NCI-H2196 (cell line): Measurements from ENCODE around the gene FOXO3.

ENCODE experiments used
- DNase-seq: peaks from one replicate; lab custom pipeline; 2025; ENCODE audit not compliant: unreplicated experiment; lab: John Stamatoyannopoulos, UW

Gene FOXO3

DNA sequence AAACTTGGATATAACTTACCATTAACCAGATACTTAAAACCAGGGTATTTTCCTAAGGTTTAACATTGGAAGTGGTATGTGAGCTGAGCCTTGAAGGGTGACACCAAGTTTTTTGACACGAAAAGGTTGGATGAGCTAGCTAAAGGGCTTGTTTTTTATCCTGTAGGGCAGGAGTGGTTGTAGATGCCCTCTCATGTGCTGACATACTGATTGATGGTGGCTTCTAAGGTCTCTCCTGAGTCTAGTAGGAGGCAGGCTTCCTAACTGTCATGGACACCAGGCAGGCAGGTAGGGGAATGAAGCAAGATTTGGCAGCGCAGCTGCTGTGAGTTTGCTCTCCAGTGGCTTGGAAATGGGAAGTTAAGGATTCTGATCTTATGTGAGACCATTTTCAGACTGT is 66.1 kb downstream of the FOXO3 start:
- no peak for DNase-seq

DNA sequence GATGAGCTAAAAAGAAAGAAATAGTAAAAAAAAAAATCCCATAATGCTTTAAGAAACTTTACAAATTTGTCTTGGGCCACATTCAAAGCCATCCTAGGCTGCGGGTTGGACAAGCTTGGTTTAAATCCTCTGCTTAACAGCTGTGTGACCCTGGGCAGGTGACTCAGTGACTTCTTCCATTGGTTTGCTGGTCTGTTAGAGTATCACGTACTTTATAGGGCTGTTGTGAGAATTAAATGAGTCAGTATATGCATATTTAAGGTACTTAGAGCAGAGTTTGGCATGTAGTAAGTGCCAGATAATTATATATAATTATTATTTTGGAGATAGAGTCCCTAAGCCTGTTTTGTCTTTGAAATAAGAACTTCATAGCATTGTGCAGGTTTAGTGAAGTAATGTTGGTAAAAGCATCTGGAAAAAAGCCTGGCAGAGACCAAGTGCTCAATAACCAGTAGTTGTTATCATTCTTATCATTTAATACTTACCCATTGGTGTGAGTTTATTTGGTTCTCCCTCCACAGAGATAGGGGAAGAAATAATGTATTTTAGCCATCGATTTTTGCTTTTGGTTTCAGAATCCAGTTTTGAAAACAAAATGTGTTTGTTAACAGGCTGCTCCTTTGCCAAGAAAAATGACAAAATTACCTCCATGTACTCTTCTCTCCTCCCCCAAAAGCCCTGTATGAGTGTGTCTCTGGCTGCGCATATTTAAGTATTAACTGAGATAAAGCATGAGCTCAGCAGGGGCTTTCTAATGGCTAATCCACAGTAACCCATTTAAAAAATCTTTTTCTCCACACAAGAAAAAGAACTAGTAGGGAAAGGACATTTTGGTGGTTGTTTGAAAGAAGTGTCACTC is 67.2 kb downstream of the FOXO3 start:
- no peak for DNase-seq

DNA sequence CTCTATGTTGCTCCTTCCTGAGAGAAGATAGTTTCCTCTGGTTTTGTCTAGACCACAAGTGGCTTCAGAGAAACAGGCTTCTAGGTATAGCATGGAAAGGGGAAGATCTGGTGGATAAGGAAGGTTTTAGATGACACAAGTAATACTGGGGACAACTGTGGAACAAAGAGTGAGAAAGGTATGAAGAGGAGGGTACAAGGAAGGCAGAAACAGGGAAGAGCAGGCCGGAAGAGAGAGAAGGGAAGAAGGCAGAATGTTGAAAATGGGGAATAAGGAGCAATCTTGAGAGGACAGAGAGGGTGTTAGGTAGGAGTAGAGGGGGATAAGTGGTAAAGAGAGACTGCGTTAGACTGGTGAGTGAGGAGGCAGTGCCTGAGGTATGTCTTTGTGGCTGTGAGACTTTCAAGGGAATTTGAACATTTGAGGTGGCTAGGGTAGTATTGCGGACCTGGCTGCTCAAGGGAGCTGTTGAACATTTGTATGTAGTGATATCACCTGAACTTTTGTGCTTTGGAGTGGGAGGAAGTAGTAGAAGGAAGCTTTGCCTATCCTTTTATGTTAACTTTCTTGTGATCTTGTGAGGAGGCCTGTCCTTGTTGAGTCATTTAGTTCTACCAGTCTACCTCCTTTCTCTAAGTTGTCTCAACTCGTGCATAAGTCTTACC is 69.5 kb downstream of the FOXO3 start:
- DNase-seq: no peak

DNA sequence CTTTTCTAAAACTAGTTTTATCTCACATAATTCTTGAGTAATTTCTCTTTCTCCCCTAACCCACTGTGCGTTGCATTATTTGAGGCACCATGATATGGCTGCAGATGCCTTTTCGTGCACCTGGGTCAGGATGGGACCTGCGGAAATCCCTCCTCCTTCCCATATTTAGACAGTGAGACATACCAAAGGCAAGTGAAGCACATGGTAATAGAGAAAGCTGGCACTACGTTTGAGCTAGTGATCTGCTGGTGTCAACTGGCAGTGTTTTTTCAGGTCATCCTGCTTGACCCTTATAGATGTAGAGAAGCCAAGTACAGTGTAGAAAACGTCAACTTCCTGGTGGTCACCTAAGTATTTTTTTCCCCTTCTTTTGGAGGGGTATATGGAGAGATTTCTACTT is 71.7 kb downstream of the FOXO3 start:
- no peak for DNase-seq

DNA sequence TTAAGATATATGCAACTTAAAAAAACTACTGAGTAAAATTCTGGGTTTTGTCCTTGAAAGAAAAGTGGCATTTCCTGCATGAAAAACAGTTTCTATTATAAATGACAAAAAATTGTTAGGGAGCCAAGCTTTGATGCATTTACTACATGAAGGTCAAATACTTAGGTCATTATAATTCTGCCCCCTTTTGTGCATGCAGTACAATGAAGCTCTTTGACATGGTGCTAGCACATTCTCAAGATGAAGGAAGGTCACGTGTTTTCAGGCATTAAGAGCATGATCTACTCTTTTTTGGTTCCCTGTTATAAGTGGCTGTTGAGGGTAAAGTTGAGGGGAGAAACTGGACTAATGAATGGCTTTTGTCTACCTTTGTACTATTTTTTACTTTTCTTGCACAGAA is 72.7 kb downstream of the FOXO3 start:
- DNase-seq: no peak

DNA sequence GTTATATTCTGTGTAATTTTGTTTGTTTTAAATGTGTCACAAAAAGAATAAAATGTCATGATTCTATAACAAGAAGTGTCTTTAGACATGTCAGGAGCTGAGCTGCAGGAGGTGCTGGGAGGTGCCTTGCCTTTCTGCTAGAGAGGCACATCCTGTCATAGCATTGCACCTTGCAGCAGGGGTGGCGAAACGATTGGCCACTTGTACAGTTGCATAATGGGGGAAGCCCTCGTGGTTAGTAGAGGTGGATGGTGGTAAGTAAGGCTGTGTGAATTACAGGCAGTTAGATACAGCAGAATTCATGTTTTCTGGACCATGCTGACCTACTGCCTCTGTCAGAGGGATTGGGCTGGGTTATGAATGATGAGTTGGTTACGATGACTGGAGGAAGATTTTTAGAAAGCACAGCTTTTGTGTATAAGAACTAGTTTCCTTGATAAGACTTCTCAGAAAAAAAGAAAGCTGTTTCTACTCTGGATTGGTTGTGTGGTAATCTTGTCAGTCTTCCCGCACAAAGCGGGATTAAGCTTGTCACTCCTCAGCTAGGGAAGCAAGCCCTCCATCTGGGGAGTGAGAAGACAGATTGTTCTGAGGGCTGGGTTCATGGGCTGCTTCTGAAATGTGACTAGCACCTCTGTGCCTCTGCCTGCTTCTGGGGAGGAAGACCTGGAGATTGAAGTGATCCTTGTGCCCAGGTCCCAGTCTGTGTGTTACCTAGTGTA is 74.9 kb downstream of the FOXO3 start:
- no peak for DNase-seq

DNA sequence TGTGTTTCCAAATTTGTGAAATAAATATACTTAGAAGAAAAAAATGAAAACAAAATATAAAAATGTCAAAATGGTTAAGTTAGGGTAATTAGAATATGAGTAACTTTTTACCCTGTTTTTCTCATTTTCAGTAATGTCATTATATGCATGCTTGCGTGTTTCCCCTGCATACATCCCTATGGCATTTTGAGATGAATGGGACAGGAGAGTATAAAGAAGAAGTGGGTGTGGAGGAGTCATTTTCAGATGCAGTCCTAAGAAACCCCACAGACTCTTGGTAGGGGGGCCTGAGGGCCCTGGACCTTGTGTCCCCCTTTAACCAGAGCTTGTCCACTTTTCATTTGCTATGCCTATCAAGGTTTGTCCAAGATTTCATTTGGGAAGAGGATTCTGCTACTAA is 77.2 kb downstream of the FOXO3 start:
- DNase-seq: no peak

DNA sequence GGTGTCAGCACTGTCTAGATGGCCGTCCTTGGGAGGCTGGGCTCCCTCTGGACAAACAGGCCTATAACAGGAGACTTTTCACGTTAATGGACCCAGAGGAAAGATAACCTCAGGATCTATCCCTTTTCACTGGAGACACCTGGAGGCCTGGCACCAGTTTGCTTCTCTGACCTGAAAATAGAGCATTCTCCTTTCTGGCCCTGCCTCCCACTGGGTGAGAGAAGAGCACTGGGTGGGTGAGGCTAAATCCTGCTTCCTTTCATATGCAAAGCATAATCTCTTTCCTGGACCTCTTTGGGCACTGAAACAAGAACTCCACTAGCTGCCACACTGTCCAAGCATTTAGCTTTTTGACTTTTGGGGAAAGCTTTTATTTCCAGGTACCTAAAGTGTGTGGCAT is 78.3 kb downstream of the FOXO3 start:
- no peak for DNase-seq

DNA sequence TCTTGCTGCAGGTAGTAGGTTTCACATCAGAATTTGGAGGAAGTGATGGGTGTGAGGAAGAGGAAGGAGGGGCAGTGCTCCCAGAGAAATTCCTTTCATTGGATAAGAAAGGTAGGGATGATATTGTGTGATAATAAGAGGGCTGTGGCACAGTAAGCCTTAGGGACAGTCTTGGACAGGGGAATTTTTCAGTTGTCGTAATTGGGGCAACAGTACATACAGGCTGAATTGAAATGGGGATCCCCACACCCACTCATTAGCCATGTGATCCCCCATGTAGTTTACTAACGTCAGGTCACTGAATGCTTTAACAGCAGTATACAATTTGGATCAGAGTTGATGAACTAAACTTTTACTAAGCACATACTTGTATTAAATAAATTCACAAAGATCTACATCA is 79.4 kb downstream of the FOXO3 start:
- DNase-seq: no peak

DNA sequence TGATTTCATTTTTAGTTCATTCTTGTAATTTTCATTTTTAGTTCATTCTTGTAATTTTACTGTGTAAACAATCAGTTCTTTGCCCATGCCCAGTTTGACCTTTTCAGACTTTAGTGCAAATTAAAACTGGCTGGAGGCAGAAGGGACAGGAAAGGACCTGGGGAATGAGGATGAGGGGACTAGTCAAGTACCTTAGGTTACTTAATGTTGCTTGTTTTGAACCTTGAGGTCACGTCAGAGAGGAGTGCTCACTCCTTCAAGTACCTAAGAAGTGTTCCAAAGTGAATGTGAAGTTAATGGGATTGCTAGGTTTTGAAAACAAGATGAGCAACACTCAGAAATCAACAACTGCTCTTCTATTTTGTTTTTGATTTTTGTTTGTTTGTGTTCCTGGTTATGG is 82.5 kb downstream of the FOXO3 start:
- no peak for DNase-seq

DNA sequence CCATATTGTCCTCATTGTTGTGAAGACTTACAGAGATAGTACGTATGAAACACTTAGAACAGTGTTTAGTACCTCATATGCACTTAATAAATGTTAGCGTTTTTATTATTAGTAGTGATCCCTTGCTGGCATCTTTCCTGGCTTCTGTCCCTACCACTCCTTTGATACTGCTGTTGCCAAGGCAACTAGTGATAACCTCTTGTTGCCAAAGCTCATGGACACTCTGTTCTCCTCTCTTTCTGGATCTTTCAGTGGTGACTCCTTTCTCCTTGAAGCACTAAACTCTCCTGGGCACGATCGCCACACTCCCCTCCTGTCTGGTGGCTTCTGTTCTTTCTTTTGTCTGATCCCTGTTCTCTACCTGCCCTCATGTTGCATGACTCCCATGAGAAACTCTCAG is 83.5 kb downstream of the FOXO3 start:
- no peak for DNase-seq

DNA sequence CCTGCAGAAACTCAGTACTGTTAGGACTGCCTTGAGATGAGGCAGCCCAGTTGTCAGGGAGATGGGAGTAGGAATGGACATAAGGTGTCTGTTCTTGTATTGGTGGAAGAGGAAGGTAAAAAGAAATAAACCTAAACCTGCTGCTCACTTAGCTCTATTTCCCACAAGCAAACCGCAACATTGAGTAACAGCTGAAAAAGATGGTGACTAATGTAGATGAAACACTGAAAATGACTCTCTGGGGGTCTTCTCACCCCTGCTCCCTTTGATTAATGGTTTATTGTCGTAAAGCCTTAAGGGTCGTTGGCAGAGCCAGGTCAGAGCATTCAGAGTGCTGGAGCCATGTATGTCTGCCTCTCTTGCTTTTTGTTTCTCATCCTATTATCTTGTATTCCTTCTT is 87.5 kb downstream of the FOXO3 start:
- DNase-seq: no peak

DNA sequence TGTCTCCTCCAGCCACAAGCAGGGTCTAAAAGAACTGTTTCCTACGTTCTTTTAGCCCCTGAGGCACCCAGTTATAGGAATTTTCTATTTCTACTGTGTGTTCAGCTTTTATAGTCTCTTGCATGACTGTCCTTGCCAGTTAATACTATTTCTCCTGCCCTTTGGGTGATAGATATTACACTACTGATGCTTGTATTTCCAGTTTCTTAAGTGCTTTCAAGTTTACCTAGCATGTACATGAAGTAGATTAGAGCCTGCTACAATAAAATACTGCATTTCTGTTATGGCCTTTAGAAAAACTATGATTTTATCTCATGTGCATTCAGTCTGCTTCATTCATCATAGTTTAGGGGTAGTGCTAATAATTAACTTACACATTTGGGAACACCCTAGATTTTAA is 89.6 kb downstream of the FOXO3 start:
- DNase-seq: no peak

DNA sequence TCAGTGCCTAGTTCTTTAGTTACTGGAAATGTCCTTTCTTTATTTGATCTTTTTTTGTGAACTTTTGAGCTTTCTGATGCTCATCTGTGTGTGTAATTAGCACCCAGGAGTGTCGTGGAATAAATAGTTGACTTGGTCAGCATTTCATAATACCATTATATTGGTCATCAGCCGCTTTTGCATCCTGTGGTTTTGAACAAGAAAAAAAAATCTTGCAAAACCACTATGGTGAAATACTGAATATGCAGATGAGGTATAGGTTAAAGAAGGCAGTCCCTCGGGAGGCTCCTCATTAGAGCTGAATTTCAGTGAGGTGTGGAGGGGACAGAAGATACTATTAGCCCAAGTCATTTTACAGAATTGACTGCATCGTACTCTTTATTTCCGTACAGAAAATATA is 90.1 kb downstream of the FOXO3 start:
- DNase-seq: no peak

DNA sequence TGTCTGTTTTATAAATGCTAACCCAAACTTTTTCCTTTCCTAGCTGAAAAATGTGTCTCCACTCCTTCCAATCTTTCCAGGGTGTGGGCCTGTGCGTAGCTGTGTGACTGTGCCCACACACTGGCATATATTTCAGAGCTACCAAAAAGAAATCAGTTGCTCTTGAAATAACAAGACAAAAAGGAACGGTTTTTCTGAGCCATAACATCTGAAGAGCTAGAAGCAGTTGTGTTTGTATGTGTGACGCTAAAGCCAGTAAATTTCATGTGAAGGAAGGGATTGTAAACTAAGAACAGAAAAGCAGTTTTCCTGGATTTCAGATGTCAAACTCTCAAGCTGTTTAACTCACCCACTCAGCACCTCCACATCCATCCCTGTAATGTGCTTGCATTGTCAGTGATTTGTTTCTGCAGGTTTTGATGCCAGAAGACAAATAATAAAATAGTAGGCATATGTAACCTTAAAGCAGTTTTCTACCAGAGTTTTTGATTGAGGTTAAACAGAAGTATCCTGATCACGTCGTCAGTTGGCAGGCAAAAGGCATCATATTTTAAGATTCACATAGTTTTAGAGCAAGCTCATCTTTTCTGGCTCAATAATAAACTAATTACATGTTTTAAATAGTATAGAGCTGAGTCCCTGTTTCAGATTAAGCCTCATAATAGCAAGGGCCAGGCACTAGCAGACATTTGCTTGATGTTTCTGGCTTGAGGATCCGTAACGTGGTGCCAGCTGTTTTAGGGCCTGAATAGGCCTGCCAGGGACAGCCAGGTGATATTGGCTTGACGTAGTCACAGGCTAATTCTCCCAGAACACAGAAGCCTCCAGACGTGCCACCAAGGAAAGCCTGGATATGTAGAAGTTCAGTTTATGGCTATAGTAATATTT is 90.9 kb downstream of the FOXO3 start:
- DNase-seq: no peak

DNA sequence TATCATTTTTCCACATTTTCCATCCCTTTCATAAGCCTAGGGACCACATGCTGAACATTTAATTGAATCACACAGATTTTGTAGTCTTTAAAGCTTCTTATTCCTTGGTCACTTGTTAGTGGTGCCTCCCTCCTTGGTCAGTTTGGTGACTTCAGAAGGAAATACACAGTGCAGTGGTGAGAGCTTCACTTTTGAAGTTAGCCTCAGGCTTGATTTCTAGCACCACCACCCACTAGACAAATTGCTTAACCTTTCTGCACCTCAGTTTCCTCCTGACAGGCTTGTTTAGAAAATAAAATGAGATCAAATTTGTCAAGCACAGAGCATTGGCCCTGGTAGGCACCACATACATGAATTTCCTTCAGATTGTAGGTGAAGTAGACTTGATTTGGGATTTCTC is 91.7 kb downstream of the FOXO3 start:
- DNase-seq: no peak

DNA sequence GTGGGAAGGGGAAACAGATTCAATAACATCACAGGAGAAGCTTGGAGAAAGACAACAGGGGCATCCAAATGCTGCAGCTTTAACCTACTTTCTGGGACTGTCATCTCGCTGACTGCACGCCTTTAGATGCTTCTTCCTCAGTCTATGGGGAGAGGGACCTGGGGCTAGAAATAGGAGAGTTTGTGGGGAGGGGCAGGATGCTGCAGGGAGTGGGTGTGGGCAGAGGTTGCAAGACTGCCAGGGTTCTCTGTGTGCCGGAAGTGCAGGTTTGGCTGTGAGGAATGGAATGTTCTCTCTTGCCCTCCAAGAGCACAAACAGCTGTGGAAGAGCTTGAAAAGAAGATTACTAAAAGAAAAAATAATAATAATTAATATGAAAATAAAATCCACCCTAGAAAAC is 93.2 kb downstream of the FOXO3 start:
- no peak for DNase-seq

DNA sequence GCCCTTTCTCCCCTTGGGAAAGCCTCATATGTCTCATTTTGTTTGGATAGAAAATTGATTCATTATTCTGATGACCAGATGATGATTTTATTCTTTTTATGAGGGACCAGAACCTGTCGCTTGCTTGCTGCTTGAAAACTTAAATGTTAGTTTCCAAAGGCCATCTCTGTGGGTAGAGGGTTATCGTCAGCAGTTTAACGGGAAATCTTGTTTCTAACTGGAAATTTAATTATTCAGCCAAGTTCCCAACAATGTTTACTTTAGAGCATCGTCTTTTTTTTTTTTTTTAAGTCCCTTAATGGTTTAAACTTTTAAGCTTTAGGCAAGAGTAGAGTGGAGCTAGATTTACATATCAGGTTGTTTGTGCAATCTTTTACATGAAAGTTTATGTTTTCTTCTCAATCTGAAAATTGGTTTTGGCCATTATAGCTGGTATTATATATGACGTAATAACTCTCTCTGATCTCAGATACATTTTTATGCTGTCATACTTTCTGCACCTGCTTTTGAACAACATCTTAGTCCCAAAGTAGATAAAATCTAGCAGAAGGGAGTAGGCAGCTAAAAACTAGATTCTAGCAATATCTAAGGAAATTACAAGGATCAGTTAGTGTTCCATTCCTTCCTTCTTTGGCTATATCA is 93.9 kb downstream of the FOXO3 start:
- no peak for DNase-seq

DNA sequence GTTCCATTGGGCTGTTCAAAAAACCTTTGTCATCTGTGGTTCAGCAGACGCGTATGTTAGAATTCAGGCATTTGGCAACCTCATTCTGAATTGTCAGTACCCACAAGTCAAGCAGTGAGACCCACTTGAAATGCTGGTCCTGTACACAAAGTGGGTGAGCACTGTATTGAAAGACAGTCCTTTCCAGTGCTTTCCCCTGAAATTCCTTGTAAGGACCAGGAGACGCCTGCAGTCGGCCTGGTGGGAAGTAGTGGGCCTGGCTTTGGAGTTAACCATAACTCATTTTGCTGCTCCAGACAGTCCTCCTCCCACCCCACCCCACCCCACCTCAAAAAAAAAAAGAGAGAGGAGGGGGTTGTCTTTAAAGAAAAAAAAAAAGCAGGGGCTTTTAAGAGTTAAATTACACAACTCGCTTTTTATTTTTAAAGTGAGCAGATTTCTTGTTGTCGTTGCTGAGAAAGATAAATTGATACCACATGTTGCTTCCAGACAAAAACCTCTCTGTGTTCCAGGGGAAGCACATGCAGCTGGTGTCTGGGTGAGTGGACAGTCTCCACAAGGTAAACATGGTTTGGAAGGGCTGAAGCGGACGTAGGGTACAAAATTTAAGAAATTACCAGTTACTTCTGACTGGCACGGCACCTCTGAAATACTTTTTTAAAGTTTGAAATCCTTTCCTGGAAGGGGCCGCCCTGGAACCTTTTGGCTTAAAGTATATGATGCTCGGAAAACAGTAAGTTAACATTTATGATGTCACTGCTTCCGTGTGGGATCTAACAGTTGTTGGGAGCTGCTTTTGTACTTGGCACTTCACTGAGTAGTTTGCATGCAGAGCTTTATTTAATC is 95.3 kb downstream of the FOXO3 start:
- peak; percentile 64 for DNase-seq

DNA sequence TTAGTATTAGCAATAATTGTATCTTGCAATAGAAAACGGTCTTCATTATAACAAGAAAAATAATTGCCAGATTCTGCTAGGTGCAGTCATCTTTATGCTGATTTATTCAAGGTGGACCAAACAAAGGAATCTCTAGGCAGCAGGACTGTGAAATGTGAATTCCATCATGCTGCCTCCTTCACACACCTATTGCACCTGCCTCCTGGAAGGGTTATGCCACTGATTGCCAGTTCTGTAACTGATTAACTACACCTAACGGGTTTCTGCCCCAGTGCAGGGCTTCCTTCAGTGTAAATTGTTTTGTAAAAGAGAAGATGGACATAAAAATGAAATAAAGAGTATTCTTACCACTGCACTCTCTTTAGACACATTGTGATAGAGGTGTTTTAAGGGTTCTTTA is 96.1 kb downstream of the FOXO3 start:
- DNase-seq: no peak
